GM12878 (cell line): ENCODE measurements around the gene MPZL3. TPM values are rescaled to one million over a fixed set of nuclear protein-coding genes. Genes with fewer than 3 reads are reported as not detected.

Experiments used
- ATAC-seq: fragments of 200-7000 bp; cut with Tn5 transposase; 3 replicates; pipeline ENCODE4 v1.9.1; 2020; ENCODE audit warnings: mild to moderate bottlenecking, moderate library complexity
- BruUV-seq: library from RNA; stranded (reverse); fragments of 400-500 nt; replicated peaks from 2 replicates; lab custom pipeline; 2021; lab: Mats Ljungman, UMichigan
- CTCF ChIA-PET: fragments of 300-600 bp; sonication (Branson Sonifier 250); formaldehyde crosslinking; extraction: SDS; loops from one replicate; lab custom pipeline; 2021; ENCODE audit warnings: inconsistent platforms; lab: Yijun Ruan, JAX
- POLR2A ChIA-PET: fragments of 350-600 bp; formaldehyde crosslinking; extraction: SDS; loops from one replicate; lab custom pipeline; 2021; ENCODE audit warnings: inconsistent platforms; lab: Charles Lee
- RAD21 ChIA-PET: fragments of 300-600 bp; sonication (Branson Sonifier 250); formaldehyde crosslinking; loops from one replicate; lab custom pipeline; 2023; ENCODE audit warnings: antibody characterized with exemption; ENCODE audit not compliant: unreplicated experiment; lab: Charles Lee
- SMC1A ChIA-PET: fragments of 300-600 bp; sonication (Branson Sonifier 250); formaldehyde crosslinking; loops from one replicate; lab custom pipeline; 2023; ENCODE audit not compliant: unreplicated experiment, uncharacterized antibody; lab: Charles Lee
- DNase-seq: peaks from one replicate; pipeline ENCODE4 v3.0.0-alpha.2; 2011; ENCODE audit warnings: low read depth, low spot score
- FAIRE-seq: peaks from 3 replicates; lab custom pipeline; 2011; peaks lifted over from hg19 to GRCh38; lab: Jason Lieb, UNC
- H2AFZ ChIP-seq: 2 replicates; pipeline ENCODE4 v1.6.0; 2011; ENCODE audit warnings: low read depth, low read length, control low read depth; ENCODE audit not compliant: control insufficient read depth
- H3K27ac ChIP-seq: 2 replicates; pipeline ENCODE4 v1.5.1; 2011; ENCODE audit warnings: control low read depth; ENCODE audit not compliant: control insufficient read depth, insufficient read depth
- H3K27me3 ChIP-seq, 2 experiments: replicated peaks in 1 of 2; 2 replicates each; pipeline versions ENCODE4 v1.6.0 to v1.6.1; 2011; ENCODE audit warnings: low read length in 1 of 2; ENCODE audit not compliant: control insufficient read depth in 2 of 2, insufficient read depth in 2 of 2
- H3K36me3 ChIP-seq, 2 experiments: 2 replicates each; pipeline ENCODE4 v1.5.1; 2011; ENCODE audit warnings: low read length in 1 of 2; ENCODE audit not compliant: control insufficient read depth in 2 of 2, insufficient read depth in 2 of 2
- H3K4me1 ChIP-seq: 2 replicates; pipeline ENCODE4 v1.6.1; 2011; ENCODE audit warnings: mild to moderate bottlenecking, low read length, moderate library complexity, mixed read lengths; ENCODE audit not compliant: control insufficient read depth, insufficient read depth
- H3K4me2 ChIP-seq: 2 replicates; pipeline ENCODE4 v1.6.0; 2011; ENCODE audit warnings: control low read depth; ENCODE audit not compliant: control insufficient read depth, insufficient read depth
- H3K4me3 ChIP-seq: fragments of 200-600 bp; sonication (generic); 2 replicates; pipeline ENCODE4 v1.5.1; 2016
- H3K79me2 ChIP-seq: 2 replicates; pipeline ENCODE4 v1.6.0; 2011; ENCODE audit warnings: low read length; ENCODE audit not compliant: control insufficient read depth, insufficient read depth
- H3K9ac ChIP-seq: 2 replicates; pipeline ENCODE4 v1.8.0; 2011; ENCODE audit warnings: low read length, control low read depth, mixed read lengths; ENCODE audit not compliant: control insufficient read depth, insufficient read depth
- H3K9me3 ChIP-seq: replicated peaks from 3 replicates; pipeline ENCODE4 v1.5.1; 2011; ENCODE audit warnings: mild to moderate bottlenecking, low read length; ENCODE audit not compliant: control insufficient read depth, insufficient read depth
- H4K20me1 ChIP-seq: 2 replicates; pipeline ENCODE4 v1.6.0; 2011; ENCODE audit not compliant: control insufficient read depth, insufficient read depth
- BACH1 ChIP-seq: fragments of 450-650 bp; IDR thresholded peaks from 2 replicates; pipeline ENCODE4 v1.6.1; 2017; ENCODE audit warnings: mild to moderate bottlenecking, borderline replicate concordance
- CHD1 ChIP-seq: IDR thresholded peaks from 2 replicates; pipeline ENCODE4 v1.6.1; 2012; ENCODE audit warnings: low read depth, low read length, improper control_type of control experiment
- MTA2 ChIP-seq: fragments of 450-650 bp; IDR thresholded peaks from 2 replicates; pipeline ENCODE4 v1.6.1; 2016; ENCODE audit warnings: low read depth, mild to moderate bottlenecking, moderate library complexity
- PAX8 ChIP-seq: fragments of 450-650 bp; IDR thresholded peaks from 2 replicates; pipeline ENCODE4 v1.6.1; 2017; ENCODE audit warnings: mild to moderate bottlenecking, moderate library complexity
- WGBS: methylation state at CpG from one replicate; pipeline ENCODE4 v1.1.6; 2016; ENCODE audit warnings: low lambda C conversion rate; ENCODE audit not compliant: insufficient replicate concordance, insufficient coverage; ENCODE audit errors: missing lambda C conversion rate; 5-methylcytosine and 5-hydroxymethylcytosine counted together
- in situ Hi-C: fragments of 300-500 bp; cut with MboI; formaldehyde crosslinking; loops from 9 replicates; pipeline ENCODE4 v1.14.3; 2018; ENCODE audit warnings: mixed read lengths
- intact Hi-C: fragments of 100-400 bp; cut with micrococcal nuclease; formaldehyde crosslinking; loops from one replicate; pipeline ENCODE4 v1.14.2; 2022; ENCODE audit not compliant: unreplicated experiment
- polyA plus RNA-seq, 11 experiments: library from polyadenylated mRNA; depleted of rRNA in 4 of 11; unstranded in 6 of 11; stranded (reverse) in 5 of 11; fragments of >200 nt; fragmentation: Nextera tagmentation in 4 of 11; fragmentation: Illumina TruSeq in 1 of 11; extraction: Ambion mirVana in 4 of 11; extraction: Trizol in 1 of 11; gene quantifications; 1 replicate in 1 of 11; 2 replicates in 10 of 11; pipeline versions ENCODE4 v1.2.1 to v1.2.3, GENCODE V29; 2011 to 2016; ENCODE audit warnings: inconsistent platforms in 2 of 11, missing spikeins in 2 of 11, low read depth in 1 of 11
- total RNA-seq, 4 experiments: library from RNA; depleted of rRNA in 3 of 4; stranded (reverse); fragments of >200 nt in 3 of 4; fragmentation: Illumina TruSeq in 1 of 4; extraction: Trizol in 1 of 4; gene quantifications; 2 replicates each; pipeline versions ENCODE4 v1.2.1 to v1.2.3, GENCODE V29; 2013 to 2021
- TF ChIP-seq, protein P1 (sequence below): fragments of 450-650 bp; conservative IDR thresholded peaks from 2 replicates; pipeline ENCODE4 v1.6.1; 2017; ENCODE audit warnings: mild to moderate bottlenecking, moderate library complexity
- TF ChIP-seq, protein P2 (sequence below): fragments of 450-650 bp; IDR thresholded peaks from 2 replicates; pipeline ENCODE4 v1.6.1; 2018; ENCODE audit warnings: borderline replicate concordance, mild to moderate bottlenecking; ENCODE audit not compliant: partially characterized antibody

The MPZL3 gene
- total and polyA plus RNA-seq, 10 of the 15 experiments (the other 5 are each of a cell fraction or from before 2014, with no cell fraction given), result 2.1 to 7.5 (median 6.2) TPM

DNA sequence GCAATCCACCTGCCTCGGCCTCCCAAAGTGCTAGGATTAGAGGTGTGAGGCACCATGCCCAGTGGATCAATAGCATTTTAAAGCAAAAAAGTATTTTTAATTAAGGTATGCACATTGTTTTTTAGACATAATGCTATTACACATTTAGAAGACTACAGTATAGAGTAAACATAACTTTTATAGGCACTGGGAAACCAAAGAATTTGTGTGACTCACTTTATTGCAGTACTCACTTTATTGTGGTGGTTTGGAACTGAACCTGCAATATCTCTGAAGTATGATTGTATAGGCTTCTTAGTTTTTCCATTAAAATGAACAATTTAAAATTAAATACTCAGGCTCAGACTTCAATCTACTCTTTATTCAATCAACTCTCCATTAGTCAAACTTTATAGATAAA is 34.8 kb upstream of the MPZL3 start:
- DNase-seq, result no peak
- ChIA-PET SMC1A (interaction anchor here (1.1 to 7.0 kb wide), 3 partner anchors 9 to 92 kb away, joined by 5 to 77 read pairs (median 5); no protein-coding TSS in a partner anchor), RAD21 (no interaction called here), POLR2A (interaction anchor here (0.7 kb wide), 1 partner anchor 32 kb away, joined by 3 read pairs; no protein-coding TSS in a partner anchor), CTCF (interaction anchor here (0.8 to 2.1 kb wide), 3 partner anchors 10 to 88 kb away, joined by 3 to 5 read pairs (median 5); no protein-coding TSS in a partner anchor)
- no peak overlapping the region for H3K9ac ChIP-seq
- in situ Hi-C loops, result no loop called here
- no peaks in the 10 kb centered on the region for H3K36me3 ChIP-seq
- 63% methylated on average over 1 of the region's 1 CpG for WGBS
- no peaks in the 10 kb centered on the region for H3K4me1 ChIP-seq
- H2AFZ ChIP-seq, result no peak overlapping the region
- no peak for FAIRE-seq
- H3K27ac ChIP-seq, result no peak overlapping the region
- no peaks in the 10 kb centered on the region for H3K79me2 ChIP-seq
- H4K20me1 ChIP-seq, result no peaks in the 10 kb centered on the region
- BruUV-seq, result no TSS peak
- no peak for ATAC-seq
- intact Hi-C loops, result no loop called here
- H3K9me3 ChIP-seq, result no peaks in the 10 kb centered on the region
- TF ChIP-seq BACH1 (no peak), CHD1 (no peak), MTA2 (no peak), PAX8 (no peak)
- TF ChIP-seq, protein P1, sequence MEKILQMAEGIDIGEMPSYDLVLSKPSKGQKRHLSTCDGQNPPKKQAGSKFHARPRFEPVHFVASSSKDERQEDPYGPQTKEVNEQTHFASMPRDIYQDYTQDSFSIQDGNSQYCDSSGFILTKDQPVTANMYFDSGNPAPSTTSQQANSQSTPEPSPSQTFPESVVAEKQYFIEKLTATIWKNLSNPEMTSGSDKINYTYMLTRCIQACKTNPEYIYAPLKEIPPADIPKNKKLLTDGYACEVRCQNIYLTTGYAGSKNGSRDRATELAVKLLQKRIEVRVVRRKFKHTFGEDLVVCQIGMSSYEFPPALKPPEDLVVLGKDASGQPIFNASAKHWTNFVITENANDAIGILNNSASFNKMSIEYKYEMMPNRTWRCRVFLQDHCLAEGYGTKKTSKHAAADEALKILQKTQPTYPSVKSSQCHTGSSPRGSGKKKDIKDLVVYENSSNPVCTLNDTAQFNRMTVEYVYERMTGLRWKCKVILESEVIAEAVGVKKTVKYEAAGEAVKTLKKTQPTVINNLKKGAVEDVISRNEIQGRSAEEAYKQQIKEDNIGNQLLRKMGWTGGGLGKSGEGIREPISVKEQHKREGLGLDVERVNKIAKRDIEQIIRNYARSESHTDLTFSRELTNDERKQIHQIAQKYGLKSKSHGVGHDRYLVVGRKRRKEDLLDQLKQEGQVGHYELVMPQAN, result no peak
- TF ChIP-seq, protein P2, sequence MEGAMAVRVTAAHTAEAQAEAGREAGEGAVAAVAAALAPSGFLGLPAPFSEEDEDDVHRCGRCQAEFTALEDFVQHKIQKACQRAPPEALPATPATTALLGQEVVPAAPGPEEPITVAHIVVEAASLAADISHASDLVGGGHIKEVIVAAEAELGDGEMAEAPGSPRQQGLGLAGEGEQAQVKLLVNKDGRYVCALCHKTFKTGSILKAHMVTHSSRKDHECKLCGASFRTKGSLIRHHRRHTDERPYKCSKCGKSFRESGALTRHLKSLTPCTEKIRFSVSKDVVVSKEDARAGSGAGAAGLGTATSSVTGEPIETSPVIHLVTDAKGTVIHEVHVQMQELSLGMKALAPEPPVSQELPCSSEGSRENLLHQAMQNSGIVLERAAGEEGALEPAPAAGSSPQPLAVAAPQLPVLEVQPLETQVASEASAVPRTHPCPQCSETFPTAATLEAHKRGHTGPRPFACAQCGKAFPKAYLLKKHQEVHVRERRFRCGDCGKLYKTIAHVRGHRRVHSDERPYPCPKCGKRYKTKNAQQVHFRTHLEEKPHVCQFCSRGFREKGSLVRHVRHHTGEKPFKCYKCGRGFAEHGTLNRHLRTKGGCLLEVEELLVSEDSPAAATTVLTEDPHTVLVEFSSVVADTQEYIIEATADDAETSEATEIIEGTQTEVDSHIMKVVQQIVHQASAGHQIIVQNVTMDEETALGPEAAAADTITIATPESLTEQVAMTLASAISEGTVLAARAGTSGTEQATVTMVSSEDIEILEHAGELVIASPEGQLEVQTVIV, result no peak
- H3K4me2 ChIP-seq, result no peak overlapping the region
- no peak overlapping the region for H3K4me3 ChIP-seq
- H3K27me3 ChIP-seq, result no peaks in the 10 kb centered on the region; a peak in 2 of 4 replicates
